Vagina (tissue), 2 donors: ENCODE results near the gene L3MBTL1.

Source experiments
- POLR2A ChIP-seq, 2 donors: fragments of 450-650 bp; IDR thresholded peaks; one replicate each; pipeline ENCODE4 v1.6.1; 2017; ENCODE audit warnings: antibody characterized with exemption in 2 of 2, mild to moderate bottlenecking in 2 of 2, moderate library complexity in 2 of 2
- TF ChIP-seq, protein P1 (sequence below), 3 experiments: fragments of 450-650 bp in 2 of 3; fragments of 200-600 bp in 1 of 3; sonication (generic) in 1 of 3; IDR thresholded peaks; one replicate each; pipeline ENCODE4 v1.5.1; 2017 to 2019; ENCODE audit warnings: antibody characterized with exemption in 3 of 3, mild to moderate bottlenecking in 2 of 3, moderate library complexity in 2 of 3

DNA sequence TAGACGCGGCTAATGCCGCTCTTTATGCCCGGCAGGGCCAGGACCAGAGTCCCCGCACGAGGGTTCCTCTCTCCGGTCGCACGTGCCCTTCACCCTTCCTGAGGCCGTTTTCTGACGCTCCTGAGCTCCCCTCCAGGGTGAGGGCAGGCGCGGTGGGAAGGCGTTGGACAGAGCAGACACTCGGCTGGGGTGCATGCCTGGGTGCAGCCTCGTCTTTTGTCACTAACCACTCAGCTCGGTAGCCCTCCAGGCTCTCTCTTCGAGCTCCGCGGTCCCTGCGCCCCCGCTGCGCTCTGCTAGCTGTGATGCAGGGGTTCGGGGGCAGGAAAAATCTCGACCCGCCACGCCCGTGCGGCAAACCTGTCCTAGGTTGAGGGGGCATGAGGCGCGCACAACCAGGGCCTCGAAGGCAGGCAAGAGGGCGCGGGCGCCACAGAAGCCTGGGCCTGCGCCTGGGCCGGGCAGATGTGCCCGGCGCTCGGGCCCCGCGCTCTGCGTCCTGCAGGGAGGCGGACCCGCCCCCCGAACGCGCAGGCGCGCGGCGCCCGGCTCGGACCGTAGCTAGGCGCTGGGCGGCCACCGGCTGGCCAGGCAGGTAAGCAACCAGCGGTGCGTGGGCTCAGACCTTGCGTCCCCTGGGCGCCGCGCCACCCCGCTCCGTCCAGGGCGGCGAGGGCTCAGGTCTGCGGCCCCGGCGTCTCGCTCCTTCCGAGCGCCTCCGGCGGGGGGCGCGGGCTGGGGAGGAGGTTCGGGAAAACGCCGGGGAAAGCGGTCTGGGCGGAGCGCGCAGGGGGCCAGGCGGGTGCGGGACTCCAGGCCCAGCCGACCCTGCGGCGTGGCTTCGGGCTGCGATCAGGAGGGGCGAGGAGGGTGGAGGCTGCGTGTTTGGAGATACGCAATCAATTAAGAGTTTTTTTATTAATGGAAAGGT lies at the start of gene L3MBTL1:
- TF ChIP-seq, protein P1, sequence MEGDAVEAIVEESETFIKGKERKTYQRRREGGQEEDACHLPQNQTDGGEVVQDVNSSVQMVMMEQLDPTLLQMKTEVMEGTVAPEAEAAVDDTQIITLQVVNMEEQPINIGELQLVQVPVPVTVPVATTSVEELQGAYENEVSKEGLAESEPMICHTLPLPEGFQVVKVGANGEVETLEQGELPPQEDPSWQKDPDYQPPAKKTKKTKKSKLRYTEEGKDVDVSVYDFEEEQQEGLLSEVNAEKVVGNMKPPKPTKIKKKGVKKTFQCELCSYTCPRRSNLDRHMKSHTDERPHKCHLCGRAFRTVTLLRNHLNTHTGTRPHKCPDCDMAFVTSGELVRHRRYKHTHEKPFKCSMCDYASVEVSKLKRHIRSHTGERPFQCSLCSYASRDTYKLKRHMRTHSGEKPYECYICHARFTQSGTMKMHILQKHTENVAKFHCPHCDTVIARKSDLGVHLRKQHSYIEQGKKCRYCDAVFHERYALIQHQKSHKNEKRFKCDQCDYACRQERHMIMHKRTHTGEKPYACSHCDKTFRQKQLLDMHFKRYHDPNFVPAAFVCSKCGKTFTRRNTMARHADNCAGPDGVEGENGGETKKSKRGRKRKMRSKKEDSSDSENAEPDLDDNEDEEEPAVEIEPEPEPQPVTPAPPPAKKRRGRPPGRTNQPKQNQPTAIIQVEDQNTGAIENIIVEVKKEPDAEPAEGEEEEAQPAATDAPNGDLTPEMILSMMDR (IDR thresholded peaks at IDR 0.05), result no peak
- TF ChIP-seq POLR2A (IDR thresholded peaks at IDR 0.05), result no peak
